RPMI7951 (cell line): ENCODE results near the gene TTC33. TPM values are rescaled to one million over a fixed set of nuclear protein-coding genes. Genes with fewer than 3 reads are reported as not detected.
A peak's percentile ranks its signal among the peaks of the same experiment; 100 is the strongest.
"Not testable (repeated sequence)": the region's sequence is repeated elsewhere in the genome, so short reads cannot be mapped to it uniquely, and the experiment has no call there.

Source experiments
- DNase-seq: peaks from one replicate; pipeline ENCODE4 v3.0.0-alpha.2; 2012; ENCODE audit warnings: low read depth
- total RNA-seq: library from RNA; depleted of rRNA; stranded (reverse); fragments of >200 nt; shearing (Covaris generic); gene quantifications from 2 replicates; pipeline ENCODE4 v1.2.3, GENCODE V29; 2014

Gene TTC33
- total RNA-seq, 1 experiment from 2014 or later, result 19.5 TPM

- no peak for DNase-seq
Measured at GRCh38 chr5:40720069-40720468, 35.7 kb downstream of the TTC33 start.

GRCh38 chr5:40717281-40717680, 38.5 kb downstream of the TTC33 start:
- peak; percentile 2 for DNase-seq

- DNase-seq, result no peak
Measured at GRCh38 chr5:40716590-40716989, 39.2 kb downstream of the TTC33 start.

DNA sequence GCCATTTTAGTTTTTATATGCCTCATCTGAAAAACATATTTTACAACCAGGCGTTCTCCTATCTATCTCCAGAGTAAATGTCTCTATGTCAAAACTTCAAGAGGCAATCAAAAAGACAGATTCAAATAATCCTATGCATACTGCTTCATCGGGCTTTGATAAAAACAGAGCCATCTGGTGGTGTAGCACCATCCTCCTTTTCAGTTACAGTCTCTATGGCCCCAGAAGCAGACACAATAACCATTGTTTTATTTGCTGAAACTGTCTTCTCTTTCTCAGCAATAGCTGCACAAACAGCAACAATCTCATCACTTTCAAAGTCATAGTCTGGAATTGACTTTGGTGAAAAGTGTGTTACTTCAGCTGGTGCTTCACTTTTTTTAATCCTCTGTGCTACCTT, 39.8 kb downstream of the TTC33 start:
- peak; percentile 26 for DNase-seq

- no peak for DNase-seq
Measured at GRCh38 chr5:40714001-40714400, 41.8 kb downstream of the TTC33 start.

DNA sequence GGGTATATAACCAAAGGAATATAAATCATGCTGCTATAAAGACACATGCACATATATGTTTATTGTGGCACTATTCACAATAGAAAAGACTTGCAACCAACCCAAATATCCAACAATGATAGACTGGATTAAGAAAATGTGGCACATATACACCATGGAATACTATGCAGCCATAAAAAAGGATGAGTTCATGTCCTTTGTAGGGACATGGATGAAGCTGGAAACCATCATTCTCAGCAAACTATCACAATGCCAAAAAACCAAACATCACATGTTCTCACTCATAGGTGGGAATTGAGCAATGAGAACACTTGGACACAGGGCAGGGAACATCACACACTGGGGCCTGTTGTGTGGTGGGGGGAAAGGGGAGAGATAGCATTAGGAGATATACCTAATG, 45.2 kb downstream of the TTC33 start:
- DNase-seq, result not testable (repeated sequence)

GRCh38 chr5:40705484-40705883, 50.3 kb downstream of the TTC33 start:
- DNase-seq, result not testable (repeated sequence)

DNA sequence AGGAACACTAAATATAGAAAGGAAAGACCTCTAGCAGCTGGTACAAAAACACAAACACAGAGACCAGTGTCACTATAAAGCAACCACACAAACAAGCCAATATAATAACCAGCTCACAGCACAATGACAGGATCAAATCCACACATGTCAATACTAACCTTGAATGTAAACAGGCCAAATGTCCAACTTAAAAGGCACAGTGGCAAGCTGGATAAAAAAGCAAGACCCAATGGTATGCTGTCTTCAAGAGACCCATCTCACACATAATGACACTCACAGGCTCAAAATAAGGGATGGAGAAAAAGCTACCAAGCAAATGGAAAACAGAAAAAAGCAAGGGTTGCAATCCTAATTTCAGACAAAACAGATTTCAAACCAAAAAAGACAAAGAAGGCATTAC, 53.7 kb downstream of the TTC33 start:
- not testable (repeated sequence) for DNase-seq

DNA sequence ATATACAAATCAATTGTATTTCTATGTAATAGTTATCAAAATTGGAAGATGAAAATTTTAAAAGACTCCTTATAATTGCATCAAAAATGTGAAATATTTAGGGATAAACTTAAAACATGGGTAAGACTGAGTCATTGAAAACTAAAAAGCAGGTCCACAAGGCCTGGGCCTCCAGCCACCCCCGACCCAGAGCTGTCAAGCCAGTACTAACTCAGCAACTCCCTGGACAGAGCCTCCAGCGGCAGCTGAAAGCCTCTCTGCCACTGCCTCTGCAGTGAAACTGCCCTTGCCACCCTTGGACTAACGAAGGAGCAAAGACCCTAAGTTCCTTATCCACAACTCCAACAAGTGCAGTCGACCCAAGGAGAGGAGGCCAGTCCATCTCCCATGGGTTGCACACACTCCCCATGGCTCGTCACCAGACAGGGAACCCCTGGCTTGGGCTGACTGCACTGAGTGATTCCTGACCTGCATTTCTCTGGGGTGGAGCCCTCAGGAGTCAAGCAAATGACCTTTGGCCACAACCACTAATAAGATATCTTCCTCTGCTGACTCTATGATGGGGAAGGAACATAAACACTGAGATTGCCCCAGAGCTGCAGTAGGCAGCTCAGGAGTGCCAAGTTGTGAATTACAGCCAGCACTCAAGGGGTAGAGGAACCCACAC, 55.5 kb downstream of the TTC33 start:
- no peak for DNase-seq

DNA sequence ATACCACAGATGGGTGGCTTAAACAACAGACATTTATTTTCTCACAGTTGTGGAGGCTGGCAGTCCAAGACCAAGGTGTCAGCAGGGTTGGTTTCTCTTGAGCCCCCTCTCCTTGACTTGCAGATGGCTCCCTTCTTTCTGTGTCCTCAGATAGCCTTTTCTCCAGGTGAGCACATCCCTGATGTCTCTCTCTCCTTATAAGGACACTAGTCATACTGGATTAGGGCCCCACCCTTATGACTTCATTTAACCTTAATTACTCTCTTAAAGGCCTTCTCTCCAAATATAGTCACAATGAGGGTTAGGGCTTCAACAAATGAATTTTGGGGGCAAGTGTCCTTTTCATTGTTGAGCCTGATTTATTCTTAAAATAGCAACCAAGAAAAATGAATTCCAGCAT, 61.3 kb downstream of the TTC33 start:
- DNase-seq, result no peak

DNA sequence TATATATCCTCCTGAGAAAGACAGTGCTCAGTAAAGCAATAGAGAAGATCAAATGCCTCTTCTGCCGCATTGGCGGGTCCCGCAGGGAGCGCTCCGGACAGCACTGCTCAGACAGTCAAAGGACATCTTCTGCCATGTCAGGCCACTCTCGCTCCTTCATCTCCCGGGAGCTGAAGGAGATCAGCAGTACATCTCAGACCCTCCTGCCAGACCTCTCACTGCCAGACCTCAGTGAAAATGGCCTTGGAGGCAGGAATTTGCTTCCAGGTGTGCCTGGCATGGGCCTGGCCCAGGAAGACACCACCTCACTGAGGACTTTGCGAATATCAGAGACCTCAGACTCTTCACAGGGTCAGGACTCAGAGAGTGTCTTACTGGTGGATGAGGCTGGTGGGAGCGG, 63.9 kb downstream of the TTC33 start:
- no peak for DNase-seq

GRCh38 chr5:40690267-40690666, 65.5 kb downstream of the TTC33 start:
- DNase-seq, result no peak

- peak; percentile 93 for DNase-seq
Measured at GRCh38 chr5:40689438-40689837, 66.3 kb downstream of the TTC33 start.

- DNase-seq, result no peak
Measured at GRCh38 chr5:40688996-40689395, 66.8 kb downstream of the TTC33 start.

DNA sequence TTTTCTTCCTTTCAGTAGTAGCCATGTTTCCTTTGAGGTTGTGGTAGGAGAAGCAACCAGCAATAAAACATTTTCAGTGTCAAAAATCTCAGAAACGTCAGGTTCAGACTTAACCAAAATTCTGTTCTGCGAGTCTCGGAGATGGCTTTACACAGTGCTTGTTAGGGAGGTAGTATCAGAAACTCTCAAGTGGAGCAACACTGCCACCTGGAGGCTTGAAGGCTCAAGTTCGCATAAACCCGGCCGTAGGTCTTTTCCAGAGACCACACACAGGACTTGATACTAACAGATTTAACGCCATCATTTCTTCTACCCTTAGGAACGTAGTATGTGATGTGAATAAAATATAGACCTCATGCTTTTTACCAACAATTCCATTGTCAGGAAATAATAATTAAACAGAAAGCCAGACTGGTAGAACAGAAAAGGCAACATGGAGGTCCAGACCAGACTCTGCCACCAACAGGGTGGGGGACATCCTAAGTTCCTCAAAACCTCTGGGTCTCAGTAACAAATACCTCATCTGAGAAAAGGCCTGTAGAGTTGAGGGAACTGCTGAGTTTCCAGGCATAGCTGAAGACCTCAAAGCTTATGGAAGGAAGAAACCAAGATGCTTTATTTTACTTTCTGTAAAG, 67.5 kb downstream of the TTC33 start:
- peak; percentile 74 for DNase-seq

- DNase-seq, result no peak
Measured at GRCh38 chr5:40687321-40687720, 68.4 kb downstream of the TTC33 start.

DNA sequence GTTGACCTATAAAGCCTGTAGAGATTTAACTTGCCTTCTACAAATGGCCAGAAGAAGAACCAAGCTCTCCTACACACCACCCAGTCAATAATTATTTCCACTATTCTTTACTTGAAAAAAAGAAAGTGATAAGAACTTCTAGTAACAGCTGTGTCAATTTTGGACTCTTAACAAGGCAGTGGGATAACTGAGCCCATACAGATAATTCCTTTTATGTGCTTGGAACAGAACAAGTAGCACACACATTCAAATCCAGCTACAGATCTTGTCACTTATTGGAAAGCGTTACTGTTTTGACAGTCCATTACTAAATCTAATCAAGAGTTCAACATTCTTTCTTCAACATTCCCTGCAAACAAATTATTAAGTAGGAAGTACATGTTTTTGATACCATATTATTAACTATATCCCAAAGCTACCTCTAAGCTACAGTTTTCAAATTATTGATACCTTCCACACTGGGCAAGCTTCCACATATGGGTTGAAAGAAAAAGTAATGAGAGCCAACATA, 69.7 kb downstream of the TTC33 start:
- no peak for DNase-seq

DNA sequence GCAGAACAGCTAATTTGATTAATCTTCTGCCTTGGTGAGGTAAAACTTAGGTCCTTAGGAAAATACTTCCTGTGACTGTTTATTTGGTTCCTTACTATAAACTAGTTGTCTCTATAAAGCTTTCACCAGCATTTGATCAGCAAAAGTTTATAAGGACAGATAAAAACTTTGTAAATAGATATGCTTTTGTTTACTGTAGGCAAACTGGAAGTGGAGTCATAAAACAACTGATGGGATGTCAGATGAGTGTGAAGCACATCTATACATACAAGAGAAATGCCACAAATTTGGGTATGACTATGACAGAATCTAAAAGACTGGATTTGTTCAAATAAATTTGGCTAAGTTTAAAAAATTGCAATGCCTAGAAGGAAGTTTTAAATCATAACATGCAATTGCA, 70.6 kb downstream of the TTC33 start:
- no peak for DNase-seq

- no peak for DNase-seq
Measured at GRCh38 chr5:40683305-40683704, 72.5 kb downstream of the TTC33 start.

- no peak for DNase-seq
Measured at GRCh38 chr5:40682154-40683017, 73.4 kb downstream of the TTC33 start.

- no peak for DNase-seq
Measured at GRCh38 chr5:40681363-40682153, 74.2 kb downstream of the TTC33 start.
